ENCODE measurements around the gene OXCT2.

The OXCT2 gene

GRCh38 chr1:39760074-39761008 lies 10.8 kb downstream of the OXCT2 start:
- no peak for DNase-seq (ENCODE audit: low spot score)
- no peak for TF ChIP-seq CTCF (IDR thresholded peaks at IDR 0.05; ENCODE audit: extremely low read depth, missing control alignments)

GRCh38 chr1:39759436-39759726 lies 11.8 kb downstream of the OXCT2 start:
- DNase-seq (ENCODE audit: low spot score), result no peak

GRCh38 chr1:39758556-39759435 lies 12.4 kb downstream of the OXCT2 start:
- no peak for TF ChIP-seq CTCF (IDR thresholded peaks at IDR 0.05; ENCODE audit: extremely low read depth, missing control alignments)
- DNase-seq (ENCODE audit: low spot score), result no peak

More at GRCh38 chr1:39759436-39759726, 11.8 kb downstream of the OXCT2 start:
- no peak for TF ChIP-seq CTCF (IDR thresholded peaks at IDR 0.05; ENCODE audit: extremely low read depth, missing control alignments)

GRCh38 chr1:39757501-39757900 lies 13.6 kb downstream of the OXCT2 start:
- no peak for TF ChIP-seq CTCF (IDR thresholded peaks at IDR 0.05; ENCODE audit: extremely low read depth, missing control alignments)
- DNase-seq (ENCODE audit: low spot score), result no peak

GRCh38 chr1:39755965-39756659 lies 15.0 kb downstream of the OXCT2 start:
- no peak for DNase-seq (ENCODE audit: low spot score)
- no peak for TF ChIP-seq CTCF (IDR thresholded peaks at IDR 0.05; ENCODE audit: extremely low read depth, missing control alignments)

GRCh38 chr1:39754906-39755504 lies 16.1 kb downstream of the OXCT2 start:
- DNase-seq (ENCODE audit: low spot score), result no peak
- TF ChIP-seq CTCF (IDR thresholded peaks at IDR 0.05; ENCODE audit: extremely low read depth, missing control alignments), result no peak

Data from GM20000 (cell line).